H9 (cell line): Measurements from ENCODE around the gene BMP7. TPM values are rescaled to one million over a fixed set of nuclear protein-coding genes. Genes with fewer than 3 reads are reported as not detected.

ENCODE experiments used
- DNase-seq: peaks from one replicate; pipeline ENCODE4 v3.0.0-alpha.2; 2017
- H2AFZ ChIP-seq: one replicate; pipeline ENCODE4 v1.6.1; 2013; ENCODE audit warnings: mild to moderate bottlenecking, low read length, control low read depth, moderate library complexity
- H2AK5ac ChIP-seq: 2 replicates; pipeline ENCODE4 v1.6.1; 2013; ENCODE audit warnings: low read length, control low read depth, mixed read lengths; ENCODE audit not compliant: insufficient read length
- H2BK120ac ChIP-seq: one replicate; pipeline ENCODE4 v1.6.1; 2013; ENCODE audit warnings: low read depth, mild to moderate bottlenecking, low read length, control low read depth, inconsistent platforms; ENCODE audit not compliant: poor library complexity, severe bottlenecking
- H2BK12ac ChIP-seq: 2 replicates; pipeline ENCODE4 v1.6.1; 2013; ENCODE audit warnings: low read length, control low read depth, mixed read lengths, low read depth; ENCODE audit not compliant: insufficient read length
- H2BK15ac ChIP-seq: 2 replicates; pipeline ENCODE4 v1.6.1; 2013; ENCODE audit warnings: low read depth, low read length, control low read depth
- H2BK20ac ChIP-seq: one replicate; pipeline ENCODE4 v1.6.1; 2013; ENCODE audit warnings: low read depth, mild to moderate bottlenecking, low read length, control low read depth, inconsistent platforms; ENCODE audit not compliant: poor library complexity, severe bottlenecking
- H2BK5ac ChIP-seq: 2 replicates; pipeline ENCODE4 v1.6.1; 2013; ENCODE audit warnings: low read length, control low read depth, mixed read lengths; ENCODE audit not compliant: insufficient read length
- H3K14ac ChIP-seq: 2 replicates; pipeline ENCODE4 v1.6.1; 2013; ENCODE audit warnings: low read length, control low read depth; ENCODE audit not compliant: insufficient read depth
- H3K18ac ChIP-seq: 2 replicates; pipeline ENCODE4 v1.6.1; 2013; ENCODE audit warnings: low read depth, mild to moderate bottlenecking, mixed read lengths, low read length, control low read depth; ENCODE audit not compliant: insufficient read length
- H3K23ac ChIP-seq: 2 replicates; pipeline ENCODE4 v1.6.1; 2013; ENCODE audit warnings: low read length, control low read depth, mixed read lengths, low read depth; ENCODE audit not compliant: insufficient read length
- H3K23me2 ChIP-seq: 2 replicates; pipeline ENCODE4 v1.6.1; 2013; ENCODE audit warnings: low read depth, mild to moderate bottlenecking, mixed read lengths, low read length, control low read depth; ENCODE audit not compliant: insufficient read length, poor library complexity, severe bottlenecking
- H3K27ac ChIP-seq: 2 replicates; pipeline ENCODE4 v1.5.1; 2013; ENCODE audit warnings: low read length, control low read depth, mixed read lengths, low read depth; ENCODE audit not compliant: insufficient read length
- H3K27me3 ChIP-seq: 2 replicates; pipeline ENCODE4 v1.6.1; 2013; ENCODE audit warnings: low read length, control low read depth, inconsistent platforms; ENCODE audit not compliant: insufficient read depth
- H3K4ac ChIP-seq: 2 replicates; pipeline ENCODE4 v1.6.1; 2013; ENCODE audit warnings: low read depth, mild to moderate bottlenecking, control low read depth, inconsistent platforms, low read length, moderate library complexity
- H3K4me1 ChIP-seq: 2 replicates; pipeline ENCODE4 v1.6.1; 2013; ENCODE audit warnings: low read length, control low read depth, inconsistent platforms; ENCODE audit not compliant: insufficient read depth
- H3K4me2 ChIP-seq: 2 replicates; pipeline ENCODE4 v1.6.1; 2013; ENCODE audit warnings: low read length, control low read depth, mixed read lengths; ENCODE audit not compliant: insufficient read length, insufficient read depth
- H3K56ac ChIP-seq: 2 replicates; pipeline ENCODE4 v1.6.1; 2013; ENCODE audit warnings: low read depth, mild to moderate bottlenecking, mixed read lengths, low read length, control low read depth; ENCODE audit not compliant: insufficient read length
- H3K79me1 ChIP-seq: 2 replicates; pipeline ENCODE4 v1.6.1; 2013; ENCODE audit warnings: low read depth, mild to moderate bottlenecking, moderate library complexity, low read length, control low read depth, inconsistent platforms; ENCODE audit not compliant: insufficient read depth, poor library complexity, severe bottlenecking
- H3K79me2 ChIP-seq: 2 replicates; pipeline ENCODE4 v1.6.1; 2013; ENCODE audit warnings: low read length, control low read depth, inconsistent platforms; ENCODE audit not compliant: insufficient read depth
- H3K9ac ChIP-seq: 2 replicates; pipeline ENCODE4 v1.6.1; 2013; ENCODE audit warnings: low read length, control low read depth, mixed read lengths; ENCODE audit not compliant: insufficient read length; ENCODE audit errors: extremely low read depth
- H3K9me3 ChIP-seq: one replicate; pipeline ENCODE4 v1.6.1; 2013; ENCODE audit warnings: low read depth, low read length, inconsistent platforms; ENCODE audit not compliant: control insufficient read depth
- H3T11ph ChIP-seq: one replicate; pipeline ENCODE4 v1.6.1; 2013; ENCODE audit warnings: mild to moderate bottlenecking, low read length, control low read depth, inconsistent platforms
- H4K20me1 ChIP-seq: one replicate; pipeline ENCODE4 v1.6.1; 2013; ENCODE audit not compliant: control insufficient read depth, insufficient read length, insufficient read depth
- H4K5ac ChIP-seq: 2 replicates; pipeline ENCODE4 v1.6.1; 2013; ENCODE audit warnings: low read depth, mild to moderate bottlenecking, mixed read lengths, low read length, control low read depth; ENCODE audit not compliant: insufficient read length
- H4K8ac ChIP-seq: replicated peaks from 2 replicates; pipeline ENCODE4 v1.6.1; 2013; ENCODE audit warnings: low read length, control low read depth, mixed read lengths, low read depth; ENCODE audit not compliant: insufficient read length
- H4K91ac ChIP-seq: 2 replicates; pipeline ENCODE4 v1.6.1; 2013; ENCODE audit warnings: low read depth, mild to moderate bottlenecking, moderate library complexity, mixed read lengths, low read length, control low read depth; ENCODE audit not compliant: insufficient read length
- H3K27ac Mint-ChIP-seq, 3 experiments: 2 replicates in 2 of 3; 3 replicates in 1 of 3; pipeline ENCODE4 v1.8.0; 2020 to 2021; ENCODE audit warnings: mixed read lengths in 3 of 3, mild to moderate bottlenecking in 1 of 3, moderate library complexity in 1 of 3
- H3K27me3 Mint-ChIP-seq: 2 replicates; pipeline ENCODE4 v1.8.0; 2021; ENCODE audit warnings: low read depth, mild to moderate bottlenecking, moderate library complexity, mixed read lengths
- H3K36me3 Mint-ChIP-seq, 3 experiments: 2 replicates in 2 of 3; 3 replicates in 1 of 3; pipeline ENCODE4 v1.8.0; 2020 to 2021; ENCODE audit warnings: low read depth in 3 of 3, mixed read lengths in 3 of 3; ENCODE audit not compliant: insufficient read depth in 1 of 3
- H3K4me1 Mint-ChIP-seq, 2 experiments: 2 replicates each; pipeline ENCODE4 v1.8.0; 2020; ENCODE audit warnings: mixed read lengths in 2 of 2
- H3K4me3 Mint-ChIP-seq, 2 experiments: 2 replicates in 1 of 2; 3 replicates in 1 of 2; pipeline ENCODE4 v1.8.0; 2020 to 2021; ENCODE audit warnings: mild to moderate bottlenecking in 2 of 2, mixed read lengths in 2 of 2, moderate library complexity in 1 of 2
- H3K9me3 Mint-ChIP-seq, 2 experiments: 2 replicates in 1 of 2; 3 replicates in 1 of 2; pipeline ENCODE4 v1.8.0; 2020; ENCODE audit warnings: mild to moderate bottlenecking in 2 of 2, mixed read lengths in 2 of 2, moderate library complexity in 1 of 2
- WGBS: extraction: QIAGEN DNeasy Blood & Tissue Kit; methylation state at CpG from one replicate; pipeline ENCODE4 v1.1.7; 2013; ENCODE audit warnings: missing lambda C conversion rate, low lambda C conversion rate, mixed read lengths; ENCODE audit not compliant: insufficient read length; ENCODE audit errors: extremely low coverage; 5-methylcytosine and 5-hydroxymethylcytosine counted together
- total RNA-seq: library from RNA; stranded (reverse); gene quantifications from 2 replicates; pipeline ENCODE4 v1.2.1, GENCODE V29; 2021
- TF ChIP-seq, protein P1 (sequence below): fragments of 200-600 bp; sonication (generic); conservative IDR thresholded peaks from 3 replicates; pipeline ENCODE4 v1.8.0; 2021; ENCODE audit warnings: antibody characterized with exemption, mild to moderate bottlenecking

Gene BMP7
- total RNA-seq, 1 experiment from 2014 or later = 17.7 TPM

DNA sequence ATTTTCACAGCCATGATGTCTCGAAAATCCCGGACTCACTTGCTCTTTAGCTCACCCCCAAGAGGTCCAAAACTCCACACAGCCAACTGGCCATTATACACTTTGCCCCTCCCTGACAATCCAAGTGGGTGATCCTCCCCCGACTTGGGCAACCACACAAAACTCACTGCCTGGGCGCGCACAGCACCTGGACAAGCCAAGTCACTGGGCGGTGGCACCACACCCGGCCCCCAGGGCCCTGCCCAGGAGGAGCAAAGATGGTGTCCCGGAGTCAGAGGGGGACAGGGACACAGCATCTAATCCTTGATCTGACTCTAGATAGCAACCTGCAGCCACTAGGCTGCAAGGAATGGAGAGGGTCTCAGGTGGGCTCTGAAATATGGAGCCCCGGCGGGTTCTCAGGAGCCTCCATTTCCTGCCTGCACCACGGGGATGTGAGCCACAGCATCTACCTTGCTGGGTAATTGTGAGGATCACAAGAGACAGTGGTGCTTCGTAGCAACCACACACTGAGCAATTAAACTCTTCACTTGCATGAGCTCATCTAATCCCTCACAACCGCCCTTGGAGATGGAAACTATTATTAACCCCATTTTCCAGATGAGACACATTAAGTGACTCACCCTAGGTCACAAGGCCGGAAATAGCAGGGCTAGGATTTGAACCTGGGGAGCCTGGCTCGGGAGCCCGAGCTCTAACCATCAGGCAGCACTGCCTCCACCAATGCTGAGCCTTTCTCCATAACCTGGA, 66.6 kb downstream of the BMP7 start:
- H3K9me3 ChIP-seq = no peaks in the 10 kb centered on the region
- no CpG with 5 or more reads among the region's 16 CpGs for WGBS
- TF ChIP-seq, protein P1, sequence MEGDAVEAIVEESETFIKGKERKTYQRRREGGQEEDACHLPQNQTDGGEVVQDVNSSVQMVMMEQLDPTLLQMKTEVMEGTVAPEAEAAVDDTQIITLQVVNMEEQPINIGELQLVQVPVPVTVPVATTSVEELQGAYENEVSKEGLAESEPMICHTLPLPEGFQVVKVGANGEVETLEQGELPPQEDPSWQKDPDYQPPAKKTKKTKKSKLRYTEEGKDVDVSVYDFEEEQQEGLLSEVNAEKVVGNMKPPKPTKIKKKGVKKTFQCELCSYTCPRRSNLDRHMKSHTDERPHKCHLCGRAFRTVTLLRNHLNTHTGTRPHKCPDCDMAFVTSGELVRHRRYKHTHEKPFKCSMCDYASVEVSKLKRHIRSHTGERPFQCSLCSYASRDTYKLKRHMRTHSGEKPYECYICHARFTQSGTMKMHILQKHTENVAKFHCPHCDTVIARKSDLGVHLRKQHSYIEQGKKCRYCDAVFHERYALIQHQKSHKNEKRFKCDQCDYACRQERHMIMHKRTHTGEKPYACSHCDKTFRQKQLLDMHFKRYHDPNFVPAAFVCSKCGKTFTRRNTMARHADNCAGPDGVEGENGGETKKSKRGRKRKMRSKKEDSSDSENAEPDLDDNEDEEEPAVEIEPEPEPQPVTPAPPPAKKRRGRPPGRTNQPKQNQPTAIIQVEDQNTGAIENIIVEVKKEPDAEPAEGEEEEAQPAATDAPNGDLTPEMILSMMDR = no peak
- H3K23me2 ChIP-seq = no peaks in the 10 kb centered on the region
- DNase-seq = no peak
- no peak overlapping the region for H2BK20ac ChIP-seq
- no peaks in the 10 kb centered on the region for H3K27me3 ChIP-seq
- no peaks in the 10 kb centered on the region for H3K79me2 ChIP-seq
- no peak overlapping the region for H2AK5ac ChIP-seq
- H3K4me3 Mint-ChIP-seq = no peak overlapping the region
- peaks cover 2% of the 10 kb centered on the region for H3K27me3 Mint-ChIP-seq
- no peaks in the 10 kb centered on the region for H4K20me1 ChIP-seq
- no peak overlapping the region for H2BK120ac ChIP-seq
- peaks cover 37 to 41% of the 10 kb centered on the region in 2 experiments for H3K4me1 Mint-ChIP-seq
- no peak overlapping the region for H2BK5ac ChIP-seq
- no peak overlapping the region for H4K5ac ChIP-seq
- no peak overlapping the region for H3K14ac ChIP-seq
- no peaks in the 10 kb centered on the region for H3K79me1 ChIP-seq
- 0 out of 2 replicates have a peak, but pooled peaks cover 2% of the 10 kb centered on the region for H3K4me1 ChIP-seq
- no peak overlapping the region for H4K8ac ChIP-seq
- no peak overlapping the region for H3K27ac ChIP-seq
- no peak overlapping the region for H3T11ph ChIP-seq
- H4K91ac ChIP-seq = no peak overlapping the region
- no peak overlapping the region for H2AFZ ChIP-seq
- no peak overlapping the region for H3K4ac ChIP-seq
- H3K9ac ChIP-seq = no peak overlapping the region
- peaks cover 0 to 9% (median 0%) of the 10 kb centered on the region in 3 experiments; a peak in 1 of 7 replicates for H3K36me3 Mint-ChIP-seq
- H3K27ac Mint-ChIP-seq = peak overlapping the region in 1 of 3 experiments; percentile 62; a peak in 4 of 7 replicates
- H3K23ac ChIP-seq = no peak overlapping the region
- H3K18ac ChIP-seq = no peak overlapping the region
- H2BK12ac ChIP-seq = no peak overlapping the region
- no peak overlapping the region for H3K4me2 ChIP-seq
- H2BK15ac ChIP-seq = no peak overlapping the region
- H3K9me3 Mint-ChIP-seq = no peaks in the 10 kb centered on the region
- no peak overlapping the region for H3K56ac ChIP-seq
